ENCODE measurements around the gene NDST1. TPM values are rescaled to one million over a fixed set of nuclear protein-coding genes. Genes with fewer than 3 reads are reported as not detected.

The NDST1 gene
- polyA plus RNA-seq, 1 of the 3 experiments (the other 2 are of a cell fraction): 29.2 TPM

- POLR2A ChIA-PET: interaction anchor here (1.2 to 1.3 kb wide), 2 partner anchors 10 to 54 kb away, joined by 3 to 5 read pairs; no protein-coding TSS in a partner anchor
- no peak overlapping the region for H3K9ac ChIP-seq
- H3K4me1 ChIP-seq (ENCODE audit: control insufficient read depth in 1 of 2, insufficient read depth in 2 of 2, low read depth in 1 of 2, low read length in 1 of 2): peaks cover 0 to 81% of the 10 kb centered on the region in 2 experiments; a peak in 3 of 4 replicates
- TF ChIP-seq, protein P1, sequence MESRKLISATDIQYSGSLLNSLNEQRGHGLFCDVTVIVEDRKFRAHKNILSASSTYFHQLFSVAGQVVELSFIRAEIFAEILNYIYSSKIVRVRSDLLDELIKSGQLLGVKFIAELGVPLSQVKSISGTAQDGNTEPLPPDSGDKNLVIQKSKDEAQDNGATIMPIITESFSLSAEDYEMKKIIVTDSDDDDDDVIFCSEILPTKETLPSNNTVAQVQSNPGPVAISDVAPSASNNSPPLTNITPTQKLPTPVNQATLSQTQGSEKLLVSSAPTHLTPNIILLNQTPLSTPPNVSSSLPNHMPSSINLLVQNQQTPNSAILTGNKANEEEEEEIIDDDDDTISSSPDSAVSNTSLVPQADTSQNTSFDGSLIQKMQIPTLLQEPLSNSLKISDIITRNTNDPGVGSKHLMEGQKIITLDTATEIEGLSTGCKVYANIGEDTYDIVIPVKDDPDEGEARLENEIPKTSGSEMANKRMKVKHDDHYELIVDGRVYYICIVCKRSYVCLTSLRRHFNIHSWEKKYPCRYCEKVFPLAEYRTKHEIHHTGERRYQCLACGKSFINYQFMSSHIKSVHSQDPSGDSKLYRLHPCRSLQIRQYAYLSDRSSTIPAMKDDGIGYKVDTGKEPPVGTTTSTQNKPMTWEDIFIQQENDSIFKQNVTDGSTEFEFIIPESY (IDR thresholded peaks at IDR 0.05; ENCODE audit: borderline replicate concordance, low read depth): no peak
- TF ChIP-seq MEF2A (IDR thresholded peaks at IDR 0.05; ENCODE audit: borderline replicate concordance, low read depth) (no peak), SIN3A (IDR thresholded peaks at IDR 0.05; ENCODE audit: borderline replicate concordance, low read depth, low read length) (no peak), RAD21 (IDR thresholded peaks at IDR 0.05; ENCODE audit: low read length) (peak; percentile 42), JUND (IDR thresholded peaks at IDR 0.05) (no peak), PBX3 (IDR thresholded peaks at IDR 0.05) (no peak), ELF1 (IDR thresholded peaks at IDR 0.05) (no peak), CHD2 (IDR thresholded peaks at IDR 0.05; ENCODE audit: low read length, partially characterized antibody) (peak; percentile 78), REST (IDR thresholded peaks at IDR 0.05; ENCODE audit: low read depth, low read length) (no peak), CTCF (IDR thresholded peaks at IDR 0.05) (no peak), IRF3 (IDR thresholded peaks at IDR 0.05; ENCODE audit: low read depth, low read length) (no peak), FOXJ3 (CRISPR knock-in tag; IDR thresholded peaks at IDR 0.05) (0 out of 2 replicates have a peak, but pooled peaks have one; percentile 55), SMC3 (IDR thresholded peaks at IDR 0.05; ENCODE audit: low read depth, low read length) (no peak), MXI1 (IDR thresholded peaks at IDR 0.05; ENCODE audit: low read depth, low read length) (peak; percentile 93), NRF1 (IDR thresholded peaks at IDR 0.05; ENCODE audit: low read depth, low read length) (no peak), FOXM1 (IDR thresholded peaks at IDR 0.05; ENCODE audit: low read depth) (no peak), RCOR1 (IDR thresholded peaks at IDR 0.05; ENCODE audit: low read length) (peak; percentile 76; the same call in 1 of the 2 replicates), USF2 (IDR thresholded peaks at IDR 0.05; ENCODE audit: borderline replicate concordance, low read depth, low read length) (no peak), NFIC (IDR thresholded peaks at IDR 0.05; ENCODE audit: borderline replicate concordance) (no peak)
- TF ChIP-seq, protein P2, sequence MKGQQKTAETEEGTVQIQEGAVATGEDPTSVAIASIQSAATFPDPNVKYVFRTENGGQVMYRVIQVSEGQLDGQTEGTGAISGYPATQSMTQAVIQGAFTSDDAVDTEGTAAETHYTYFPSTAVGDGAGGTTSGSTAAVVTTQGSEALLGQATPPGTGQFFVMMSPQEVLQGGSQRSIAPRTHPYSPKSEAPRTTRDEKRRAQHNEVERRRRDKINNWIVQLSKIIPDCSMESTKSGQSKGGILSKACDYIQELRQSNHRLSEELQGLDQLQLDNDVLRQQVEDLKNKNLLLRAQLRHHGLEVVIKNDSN (IDR thresholded peaks at IDR 0.05; ENCODE audit: borderline replicate concordance, low read depth): no peak
- TF ChIP-seq, protein P3, sequence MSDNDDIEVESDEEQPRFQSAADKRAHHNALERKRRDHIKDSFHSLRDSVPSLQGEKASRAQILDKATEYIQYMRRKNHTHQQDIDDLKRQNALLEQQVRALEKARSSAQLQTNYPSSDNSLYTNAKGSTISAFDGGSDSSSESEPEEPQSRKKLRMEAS (IDR thresholded peaks at IDR 0.05; ENCODE audit: low read depth): no peak
These were observed 3.8 kb upstream of the NDST1 start for GRCh38 chr5:150503977-150504620.

More at GRCh38 chr5:150503977-150504620, 3.8 kb upstream of the NDST1 start:
- no peaks in the 10 kb centered on the region for H3K36me3 ChIP-seq (replicated peaks in 1 of 2; ENCODE audit: control insufficient read depth in 1 of 2, insufficient read depth in 2 of 2, low read length in 1 of 2)
- no peak overlapping the region for H3K4me2 ChIP-seq
- peak overlapping the region in 1 of 2 experiments; percentile 97; a peak in 2 of 4 replicates for H3K27ac ChIP-seq (ENCODE audit: low read depth in 2 of 2, low read length in 1 of 2)
- H3K4me3 ChIP-seq (ENCODE audit: low read depth in 2 of 2, low read length in 1 of 2): no peak overlapping the region
- no peaks in the 10 kb centered on the region for H3K9me2 ChIP-seq
- peak; percentile 83 for DNase-seq
- H3F3A ChIP-seq (replicated peaks; ENCODE audit: insufficient read depth): no peaks in the 10 kb centered on the region
- CTCF ChIA-PET: interaction anchor here (0.5 to 3.5 kb wide), 11 partner anchors 10 to 1036 kb away, joined by 3 to 14 read pairs (median 6); no protein-coding TSS in a partner anchor
- H3K9me3 ChIP-seq: no peaks in the 10 kb centered on the region
- WGBS (ENCODE audit: low lambda C conversion rate): 72% methylated on average over 8 of the region's 9 CpGs
- no peaks in the 10 kb centered on the region for H3K27me3 ChIP-seq (ENCODE audit: insufficient read depth)
- no peak overlapping the region for H2AFZ ChIP-seq (ENCODE audit: low read depth)
- H3K79me2 ChIP-seq (ENCODE audit: insufficient read depth): peaks cover 99% of the 10 kb centered on the region
- H4K20me1 ChIP-seq (ENCODE audit: insufficient read depth): peaks cover 100% of the 10 kb centered on the region
